GM21723 (cell line): ENCODE data around the gene TEF.

Experiments used
- ATAC-seq: cut with Tn5 transposase; IDR thresholded peaks from one replicate; pipeline ENCODE4 v1.9.1; 2021; ENCODE audit warnings: mild to moderate bottlenecking, moderate library complexity; ENCODE audit not compliant: unreplicated experiment

TEF gene, protein sequence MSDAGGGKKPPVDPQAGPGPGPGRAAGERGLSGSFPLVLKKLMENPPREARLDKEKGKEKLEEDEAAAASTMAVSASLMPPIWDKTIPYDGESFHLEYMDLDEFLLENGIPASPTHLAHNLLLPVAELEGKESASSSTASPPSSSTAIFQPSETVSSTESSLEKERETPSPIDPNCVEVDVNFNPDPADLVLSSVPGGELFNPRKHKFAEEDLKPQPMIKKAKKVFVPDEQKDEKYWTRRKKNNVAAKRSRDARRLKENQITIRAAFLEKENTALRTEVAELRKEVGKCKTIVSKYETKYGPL

DNA sequence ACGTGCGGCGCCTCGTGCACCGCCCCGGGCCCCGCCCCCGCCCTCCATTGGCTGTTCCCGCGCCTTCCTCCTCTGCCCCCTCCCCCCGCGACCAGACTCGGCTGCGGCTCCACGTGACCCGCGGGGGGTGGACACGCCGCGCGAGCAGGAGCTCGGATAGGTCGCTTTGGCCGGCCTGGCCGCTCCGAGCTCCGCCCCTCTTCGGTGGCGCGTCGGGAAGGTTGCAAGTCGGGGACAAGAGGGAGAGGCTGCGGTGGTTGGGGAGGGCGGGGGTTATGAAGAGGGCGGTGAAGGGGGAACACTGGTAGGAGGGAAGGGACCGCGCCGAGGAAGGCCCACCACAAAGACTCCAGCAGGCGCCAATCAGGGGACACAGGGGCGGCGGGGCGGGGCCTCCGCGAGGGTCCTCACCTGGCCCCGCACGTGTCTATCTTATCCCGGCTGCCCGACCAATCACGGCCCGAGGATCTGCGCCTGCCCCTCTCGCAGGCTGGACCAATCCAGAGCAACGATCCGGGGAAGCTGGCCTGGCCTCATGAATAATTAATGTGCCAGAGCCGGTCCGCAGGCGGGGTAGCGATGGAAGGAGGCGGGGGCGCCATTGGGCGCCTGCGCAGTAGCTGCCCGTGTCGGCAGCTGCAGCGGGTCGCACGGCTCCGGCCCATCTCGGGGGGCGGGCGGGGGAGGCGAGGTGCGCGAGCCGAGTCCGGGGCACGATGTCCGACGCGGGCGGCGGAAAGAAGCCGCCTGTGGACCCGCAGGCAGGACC lies at the start of gene TEF:
Gene TEF (plus strand): TSS at position 614 of the 769 bp plus-strand sequence. CDS start 103 bp downstream, at position 717.
- peak; percentile 82 for ATAC-seq

DNA sequence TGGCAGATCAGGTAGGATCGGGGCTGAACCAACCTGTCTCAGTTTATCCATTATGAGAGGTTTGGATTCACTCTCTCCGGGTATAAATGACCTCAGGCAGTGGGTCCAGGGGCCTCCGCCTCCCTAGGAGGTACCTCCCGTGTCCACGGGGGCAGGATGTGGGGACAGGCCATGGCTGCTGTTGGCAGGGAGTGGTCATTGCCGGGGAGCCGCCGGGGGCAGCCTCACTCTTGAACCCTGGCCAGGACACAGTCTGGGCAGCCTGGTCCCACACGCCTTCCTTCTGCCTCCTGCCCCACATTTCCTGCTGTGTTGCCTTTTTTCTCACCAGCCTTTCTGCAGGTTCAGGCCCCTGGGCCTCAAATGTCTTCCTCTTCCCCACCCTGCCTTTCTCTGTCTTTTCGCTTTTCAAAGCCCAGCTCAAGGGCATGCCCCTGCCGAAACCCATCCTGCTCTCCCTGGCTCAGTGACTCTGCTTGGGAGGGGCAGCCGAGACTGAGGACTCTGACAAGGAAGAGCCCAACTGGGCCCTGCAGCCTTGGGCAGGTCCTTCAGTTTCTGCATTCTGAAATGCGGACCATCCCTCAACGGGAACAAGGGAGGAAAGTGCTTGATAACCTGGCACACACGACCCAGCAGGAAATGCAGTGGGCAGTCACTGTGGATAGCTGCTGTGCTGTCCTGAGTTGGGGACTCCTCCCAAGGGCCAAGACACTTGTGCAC lies 49.4 kb upstream of the TEF start:
- ATAC-seq = no peak

DNA sequence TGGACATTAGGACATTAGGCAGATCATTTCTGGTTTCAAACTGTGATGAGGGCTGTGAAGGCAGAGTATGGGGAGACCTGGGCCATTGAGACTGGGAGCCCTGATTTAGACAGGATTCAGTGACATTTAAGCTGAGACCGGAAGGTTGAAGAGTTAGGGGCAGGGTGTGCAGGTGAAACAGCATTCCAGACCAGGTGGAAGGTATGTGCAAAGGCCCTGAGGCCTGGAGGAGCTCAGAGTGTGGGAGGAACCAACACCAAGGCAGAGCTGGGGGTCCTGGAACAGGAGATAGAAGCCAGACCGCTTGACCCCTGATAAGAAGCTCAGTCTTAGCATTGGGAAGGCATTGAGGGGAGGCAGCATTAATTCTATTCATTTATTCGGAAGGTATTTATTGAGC lies 47.9 kb upstream of the TEF start:
- ATAC-seq = no peak

DNA sequence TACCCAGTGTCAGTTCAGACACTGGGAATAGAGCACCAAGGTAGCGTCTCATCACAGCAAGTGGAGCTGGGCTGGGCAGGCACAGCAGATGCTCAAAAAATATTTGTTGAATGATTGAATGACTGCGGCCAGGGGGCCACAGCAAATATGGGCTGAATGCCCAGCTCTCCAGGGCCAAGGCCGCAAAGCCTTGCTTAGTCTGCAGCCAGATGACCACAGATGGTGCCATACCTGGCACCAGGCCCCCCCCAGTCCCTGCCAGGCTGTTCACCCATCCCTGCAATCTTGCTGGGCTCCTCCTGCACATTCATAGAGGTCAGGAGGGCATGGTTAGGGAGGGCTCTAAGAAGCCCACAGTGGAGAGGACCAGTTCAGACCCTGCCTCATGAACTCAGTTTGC lies 47.5 kb upstream of the TEF start:
- no peak for ATAC-seq

DNA sequence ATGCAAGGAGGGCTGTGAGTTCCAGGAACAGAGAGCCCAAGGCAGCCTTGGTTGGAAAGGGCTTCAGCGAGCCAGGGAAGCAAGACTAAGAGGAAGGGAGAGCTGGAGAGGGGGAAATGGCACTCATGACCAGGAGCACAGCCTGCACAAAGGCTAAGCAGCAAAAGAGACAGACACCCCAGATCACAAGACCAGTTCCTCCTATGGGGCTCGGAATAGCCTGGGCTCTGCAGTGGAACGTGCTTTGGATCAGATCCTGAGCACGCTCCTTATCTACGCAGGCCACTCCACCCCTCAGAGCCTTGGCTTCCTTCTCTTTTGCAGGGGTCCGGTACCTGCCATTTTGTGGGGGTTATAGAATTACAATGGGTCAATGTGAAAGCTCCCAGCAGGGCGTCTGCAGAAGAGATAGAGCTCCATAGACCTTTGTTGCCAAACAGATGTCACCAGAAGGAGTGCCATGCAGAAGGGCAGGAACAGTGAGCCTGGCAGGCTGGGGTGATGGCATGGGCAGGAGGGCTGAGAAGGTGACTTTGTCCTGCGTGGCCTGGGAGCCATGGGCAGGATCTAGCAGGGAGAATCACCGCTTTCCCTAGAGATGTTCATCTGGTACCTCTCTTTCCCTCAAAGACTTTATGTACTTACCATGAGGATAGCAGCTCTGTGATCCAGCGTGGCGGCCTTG lies 46.6 kb upstream of the TEF start:
- ATAC-seq = no peak

DNA sequence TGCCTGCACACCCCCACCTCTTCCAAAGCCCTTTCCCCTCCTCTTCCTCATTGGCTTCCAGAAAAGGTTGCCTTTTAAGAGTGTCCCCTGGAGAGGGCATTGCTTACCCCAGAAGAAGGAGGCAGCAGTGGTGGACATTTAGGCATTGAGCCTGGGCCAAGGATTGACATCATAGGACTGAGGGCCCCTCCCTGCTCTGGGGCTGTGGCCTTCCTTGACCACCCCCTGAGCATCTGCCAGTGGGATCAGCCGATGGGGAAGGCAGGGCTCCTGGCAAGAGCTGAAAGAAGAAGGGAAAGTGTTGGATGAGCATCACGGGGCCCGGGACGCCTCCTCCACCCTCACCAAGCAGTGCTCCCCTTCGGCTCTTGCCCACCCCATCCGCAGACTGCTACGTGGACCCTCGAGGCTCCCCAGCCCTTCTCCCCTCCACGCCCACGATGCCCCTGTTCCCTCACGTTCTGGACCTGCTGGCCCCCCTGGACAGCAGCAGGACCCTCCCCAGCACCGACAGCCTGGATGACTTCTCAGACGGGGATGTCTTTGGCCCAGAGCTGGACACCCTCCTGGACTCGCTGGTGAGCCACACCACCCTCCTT lies 43.0 kb upstream of the TEF start:
- ATAC-seq = no peak

DNA sequence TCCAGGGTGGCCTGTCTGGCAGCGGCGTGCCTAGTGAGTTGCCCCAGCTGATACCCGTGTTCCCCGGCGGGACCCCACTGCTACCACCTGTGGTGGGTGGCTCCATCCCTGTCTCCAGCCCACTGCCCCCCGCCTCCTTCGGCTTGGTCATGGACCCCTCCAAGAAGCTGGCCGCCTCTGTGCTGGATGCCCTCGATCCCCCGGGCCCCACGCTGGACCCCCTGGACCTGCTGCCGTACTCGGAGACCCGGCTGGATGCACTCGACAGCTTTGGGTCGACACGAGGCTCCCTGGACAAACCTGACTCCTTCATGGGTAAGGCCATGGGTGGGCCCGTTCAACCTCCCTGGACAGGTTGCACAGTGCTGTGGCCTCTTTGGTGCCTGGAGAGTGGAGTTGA lies 41.9 kb upstream of the TEF start:
- no peak for ATAC-seq

DNA sequence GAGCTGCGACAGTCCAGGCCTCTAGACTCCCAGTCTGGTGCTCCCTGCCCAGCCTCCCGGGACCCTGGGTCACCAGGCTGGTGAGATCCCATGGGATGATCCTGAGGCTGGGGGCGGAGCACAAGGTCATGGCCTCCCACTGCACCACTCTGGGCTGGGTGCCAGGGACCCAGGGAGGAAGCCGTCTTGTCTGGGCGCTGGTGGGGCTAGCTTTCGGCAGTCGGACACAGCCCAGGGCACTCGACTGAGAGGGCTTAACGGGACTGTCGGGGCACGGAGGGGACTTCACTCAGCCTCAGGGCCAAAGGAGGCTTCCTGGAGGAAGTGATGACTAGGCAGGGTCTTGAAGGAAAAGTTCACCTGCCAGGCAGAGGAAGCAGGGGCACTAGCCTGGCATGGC lies 41.4 kb upstream of the TEF start:
- no peak for ATAC-seq

DNA sequence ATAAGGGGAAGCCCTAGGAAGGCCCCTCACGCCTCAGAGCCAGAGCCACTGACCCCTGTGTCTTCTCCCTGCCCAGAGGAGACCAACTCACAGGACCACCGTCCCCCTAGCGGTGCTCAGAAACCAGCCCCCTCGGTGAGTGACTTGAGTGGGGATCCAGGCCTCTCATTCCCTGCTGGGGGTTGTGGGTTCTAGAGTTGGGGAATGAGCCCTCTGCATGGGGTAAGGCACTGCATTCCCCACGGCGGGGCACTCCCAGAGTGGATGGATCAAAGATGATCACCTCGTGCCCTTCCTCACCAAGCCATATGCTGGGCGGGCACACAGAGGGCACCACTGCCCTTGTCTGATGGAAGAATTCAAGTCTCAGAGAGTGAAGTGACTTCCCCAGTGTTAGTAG lies 40.7 kb upstream of the TEF start:
- no peak for ATAC-seq

DNA sequence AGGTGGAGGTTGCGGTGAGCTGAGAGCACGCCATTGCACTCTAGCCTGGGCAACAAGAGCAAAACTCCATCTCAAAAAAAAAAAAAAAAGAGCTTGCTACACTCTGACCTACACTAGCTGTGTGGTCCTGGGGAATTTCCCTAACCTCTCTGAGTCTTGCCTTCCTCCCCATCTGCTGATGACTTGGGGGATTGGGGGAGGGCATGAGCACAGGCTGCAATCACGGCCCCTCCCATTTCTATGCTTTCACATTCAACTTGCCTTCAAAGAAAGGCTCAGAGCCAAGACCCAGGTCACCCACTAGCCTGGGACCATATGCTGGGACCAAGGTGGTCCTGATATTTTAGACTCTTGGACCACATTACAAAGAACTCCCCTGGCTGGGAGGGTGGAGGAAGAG lies 39.8 kb upstream of the TEF start:
- no peak for ATAC-seq

DNA sequence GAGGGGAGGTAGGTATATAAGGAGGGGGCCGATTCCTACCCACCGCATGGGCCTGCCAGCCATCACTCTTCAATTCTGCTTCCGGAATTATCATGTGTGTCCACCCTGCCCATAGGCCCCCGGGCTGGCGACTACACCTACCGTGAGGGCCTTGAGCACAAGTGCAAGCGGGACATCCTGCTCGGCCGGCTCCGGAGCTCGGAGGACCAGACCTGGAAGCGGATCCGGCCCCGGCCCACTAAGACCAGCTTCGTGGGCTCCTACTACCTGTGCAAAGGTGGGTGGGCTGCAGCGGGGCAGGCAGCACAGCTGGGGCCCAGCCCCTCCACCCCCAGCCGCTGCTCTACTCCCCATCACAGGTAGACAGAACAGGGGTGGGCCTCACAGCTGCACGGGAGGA lies 38.4 kb upstream of the TEF start:
- ATAC-seq = no peak

DNA sequence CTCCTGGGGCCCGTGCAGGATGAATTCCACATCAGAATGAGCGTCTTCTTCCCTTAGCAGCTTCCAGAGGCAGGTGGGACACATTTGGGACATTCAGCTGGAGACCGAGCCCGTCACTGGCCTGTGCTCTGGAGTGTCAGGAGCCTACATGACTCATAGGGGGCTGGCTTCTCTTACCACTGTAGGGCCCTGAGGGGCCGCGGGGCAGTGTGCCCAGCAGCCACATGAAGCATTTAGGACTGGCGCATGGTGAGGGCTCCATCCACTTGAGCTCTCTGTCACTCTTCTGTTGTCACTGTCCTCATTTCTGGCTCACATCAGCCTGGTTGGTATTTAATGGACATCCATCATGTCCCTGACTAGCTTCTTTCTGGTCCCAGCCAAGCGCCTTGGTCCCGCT lies 38.0 kb upstream of the TEF start:
- no peak for ATAC-seq

DNA sequence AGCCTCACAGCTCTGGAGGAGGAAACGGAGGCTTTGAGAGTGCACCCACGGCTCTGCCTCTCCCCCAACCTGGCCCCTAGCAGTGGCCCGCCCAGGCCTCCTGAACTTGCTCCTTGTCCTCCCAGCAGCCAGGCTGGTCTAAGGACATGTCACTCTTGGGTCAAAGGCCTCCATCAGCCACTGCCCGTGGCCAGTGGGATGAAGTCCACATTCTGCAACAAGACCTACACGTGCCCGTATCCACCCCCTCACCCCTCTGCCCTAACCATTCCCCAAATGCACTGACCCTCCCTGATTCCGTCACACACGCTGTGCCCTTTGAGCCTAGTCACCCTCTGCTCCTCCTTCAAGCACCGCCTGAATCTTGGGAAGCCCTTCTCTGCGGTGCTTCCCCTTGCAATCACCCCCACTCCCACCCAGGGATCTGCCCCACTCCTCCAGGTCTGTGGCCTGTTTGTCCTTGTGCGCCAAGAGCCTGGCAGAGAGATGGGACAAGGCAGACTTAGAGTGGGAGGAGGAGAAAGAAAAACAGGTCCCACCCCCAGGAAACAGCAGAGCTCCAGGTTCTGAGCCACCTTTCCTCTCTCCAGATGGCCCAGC lies 37.5 kb upstream of the TEF start:
- ATAC-seq = no peak

DNA sequence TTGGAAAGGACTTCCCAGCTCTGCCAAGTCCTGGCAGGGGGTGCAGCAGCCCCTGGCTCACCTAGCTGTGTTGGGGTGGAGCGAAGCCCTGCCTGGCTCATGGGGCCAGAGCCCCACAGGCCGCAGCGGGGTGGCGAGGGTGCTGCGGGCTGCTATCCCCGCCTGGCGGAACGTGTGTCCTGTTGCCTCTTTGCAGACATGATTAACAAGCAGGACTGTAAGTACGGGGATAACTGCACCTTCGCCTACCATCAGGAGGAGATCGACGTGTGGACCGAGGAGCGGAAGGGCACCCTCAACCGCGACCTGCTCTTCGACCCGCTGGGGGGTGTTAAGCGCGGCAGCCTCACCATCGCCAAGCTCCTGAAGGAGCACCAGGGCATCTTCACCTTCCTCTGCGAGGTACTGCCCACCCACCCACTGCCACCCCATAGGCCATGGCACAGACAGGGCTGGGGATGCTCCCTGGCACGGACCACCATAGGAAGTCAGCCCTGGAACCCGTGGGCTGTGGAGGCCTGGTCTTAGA lies 35.9 kb upstream of the TEF start:
- ATAC-seq = no peak

DNA sequence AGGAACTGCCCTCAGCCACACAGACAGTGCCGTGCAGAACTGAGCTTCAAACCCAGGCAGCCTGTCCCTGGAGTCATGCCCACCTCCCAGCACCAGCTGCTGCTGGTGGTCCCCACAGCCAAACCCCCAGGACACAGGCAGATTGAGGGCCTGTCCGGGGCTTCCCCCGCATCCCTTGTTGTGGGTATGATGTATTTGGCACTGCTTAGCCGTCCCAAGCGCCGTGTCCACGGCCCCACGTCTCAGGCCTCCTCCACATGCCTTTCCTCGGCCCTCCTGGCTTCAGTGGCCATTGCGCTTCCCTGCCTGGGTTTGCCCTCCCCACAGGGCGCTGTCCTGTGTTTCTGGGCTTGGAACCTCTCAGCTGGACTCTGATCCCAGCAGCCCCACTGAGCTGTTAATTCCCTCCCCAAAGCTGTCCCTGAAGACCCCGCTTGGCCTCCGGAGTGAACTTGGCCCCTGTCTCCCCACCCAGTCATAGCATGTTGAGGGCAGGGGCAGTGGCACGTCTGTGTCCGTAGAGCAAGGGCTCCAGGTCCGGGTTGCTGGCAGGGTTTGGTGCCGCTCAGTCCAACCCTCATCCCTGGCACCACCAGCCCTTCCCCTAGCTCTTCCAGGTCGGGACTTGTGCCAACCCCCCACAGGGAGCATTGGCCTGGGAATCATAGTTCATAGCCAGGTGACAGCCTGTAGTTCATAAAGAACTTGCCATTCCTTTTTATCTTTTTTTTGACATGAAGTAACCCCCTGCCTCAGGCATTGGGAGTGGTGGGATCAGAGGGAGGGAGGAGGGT lies 34.5 kb upstream of the TEF start:
- ATAC-seq = no peak

DNA sequence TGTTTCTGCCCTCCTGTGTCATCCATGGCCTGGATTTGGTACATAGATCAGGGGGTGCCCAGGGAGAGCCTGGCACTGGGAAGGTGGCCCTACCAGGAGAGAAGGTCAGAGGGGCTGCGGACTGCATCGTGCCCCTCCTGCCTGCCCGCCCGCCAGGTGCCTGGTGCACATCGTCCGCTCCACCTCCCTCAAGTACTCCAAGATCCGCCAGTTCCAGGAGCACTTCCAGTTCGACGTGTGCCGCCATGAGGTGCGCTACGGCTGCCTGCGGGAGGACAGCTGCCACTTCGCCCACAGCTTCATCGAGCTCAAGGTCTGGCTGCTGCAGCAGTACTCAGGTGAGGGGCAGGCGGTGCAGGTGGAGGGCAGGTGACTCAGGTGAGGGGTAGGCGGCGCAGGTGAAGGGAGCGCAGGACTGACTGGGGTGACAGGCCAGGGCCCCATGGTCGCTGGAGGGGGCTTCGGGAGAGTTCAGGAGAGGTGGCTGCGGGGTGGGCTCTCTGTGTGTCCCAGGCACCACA lies 32.7 kb upstream of the TEF start:
- no peak for ATAC-seq

DNA sequence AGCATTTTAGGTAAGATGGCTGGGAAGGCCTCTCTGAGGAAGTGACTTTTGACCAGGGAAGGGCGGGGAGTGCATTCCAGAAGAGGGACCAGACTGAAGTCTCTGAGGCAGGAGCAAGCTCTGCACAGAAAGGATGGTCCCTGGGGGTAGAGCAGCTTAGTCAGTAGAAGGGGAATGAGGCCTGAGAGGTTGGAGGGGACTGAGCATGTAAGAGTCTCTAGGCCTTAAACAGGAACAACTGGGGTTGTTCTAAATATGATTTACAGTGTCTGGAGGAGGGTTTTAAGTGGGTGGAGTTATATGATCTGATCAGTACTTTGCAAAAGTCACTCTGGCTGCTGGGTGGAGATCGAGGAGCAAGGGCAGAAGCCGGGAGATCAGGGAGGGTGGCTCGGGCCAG lies 31.7 kb upstream of the TEF start:
- no peak for ATAC-seq

DNA sequence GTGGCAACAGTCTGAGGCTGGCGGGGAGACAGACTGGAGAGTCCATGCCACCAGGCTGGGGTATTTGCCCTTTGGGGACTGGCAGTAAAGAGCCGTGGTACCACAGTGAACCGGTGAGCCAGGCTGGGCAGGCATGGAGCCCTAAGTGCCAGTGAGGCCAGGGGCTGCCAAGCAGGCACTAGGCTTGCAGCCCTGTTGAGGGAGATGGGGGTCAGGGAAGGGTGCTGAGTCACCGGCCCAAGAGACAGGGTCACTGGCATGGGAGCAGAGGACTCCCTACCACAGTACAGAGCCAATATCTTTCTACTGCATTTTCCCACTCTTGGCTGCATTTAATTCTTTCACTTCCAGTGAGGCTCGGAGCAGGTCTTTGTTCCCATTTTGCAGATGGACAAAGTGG lies 30.7 kb upstream of the TEF start:
- no peak for ATAC-seq

DNA sequence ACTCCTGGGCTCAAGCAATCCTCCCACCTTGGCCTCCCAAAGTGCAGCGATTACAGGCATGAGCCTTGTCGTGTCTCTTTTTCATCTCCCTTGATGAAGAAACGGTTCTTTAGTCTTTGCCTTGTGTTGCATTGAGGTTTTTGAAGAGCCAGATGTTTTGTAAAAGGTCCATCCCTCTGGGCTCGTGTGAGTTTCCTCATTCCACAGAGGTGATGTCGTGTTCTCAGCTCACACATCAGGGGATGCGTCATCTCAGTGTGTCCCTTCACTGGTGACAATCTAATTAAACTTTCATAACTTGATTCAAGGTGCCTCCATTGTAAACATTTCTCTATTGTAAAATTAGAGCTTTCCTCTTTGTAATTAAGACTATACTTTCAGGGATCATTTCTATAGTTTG lies 29.7 kb upstream of the TEF start:
- no peak for ATAC-seq
